GM19193 (cell line): Measurements from ENCODE around the gene RMRP.

Experiments used
- POLR2A ChIP-seq: IDR thresholded peaks from 4 replicates; pipeline ENCODE4 v1.6.1; 2011; ENCODE audit not compliant: insufficient read depth, insufficient read length; ENCODE audit errors: extremely low read depth

Gene RMRP

DNA sequence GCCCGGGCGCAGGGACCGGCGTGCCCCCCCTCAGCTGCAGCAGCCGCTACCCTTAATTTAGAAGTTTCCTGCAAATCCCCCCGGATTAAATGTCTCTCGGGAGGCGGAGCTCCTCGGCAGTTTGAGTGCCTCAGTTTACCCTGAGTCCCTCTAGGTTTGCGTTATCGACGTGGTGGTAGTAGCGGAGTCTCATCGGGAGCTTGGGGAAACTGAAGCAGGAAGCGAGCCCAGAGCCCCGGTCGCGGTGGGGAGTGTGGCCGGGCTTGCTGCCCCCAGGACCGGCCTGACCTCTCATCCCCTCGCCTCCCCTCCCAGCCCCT lies 32.4 kb upstream of the RMRP start:
- TF ChIP-seq POLR2A = no peak

DNA sequence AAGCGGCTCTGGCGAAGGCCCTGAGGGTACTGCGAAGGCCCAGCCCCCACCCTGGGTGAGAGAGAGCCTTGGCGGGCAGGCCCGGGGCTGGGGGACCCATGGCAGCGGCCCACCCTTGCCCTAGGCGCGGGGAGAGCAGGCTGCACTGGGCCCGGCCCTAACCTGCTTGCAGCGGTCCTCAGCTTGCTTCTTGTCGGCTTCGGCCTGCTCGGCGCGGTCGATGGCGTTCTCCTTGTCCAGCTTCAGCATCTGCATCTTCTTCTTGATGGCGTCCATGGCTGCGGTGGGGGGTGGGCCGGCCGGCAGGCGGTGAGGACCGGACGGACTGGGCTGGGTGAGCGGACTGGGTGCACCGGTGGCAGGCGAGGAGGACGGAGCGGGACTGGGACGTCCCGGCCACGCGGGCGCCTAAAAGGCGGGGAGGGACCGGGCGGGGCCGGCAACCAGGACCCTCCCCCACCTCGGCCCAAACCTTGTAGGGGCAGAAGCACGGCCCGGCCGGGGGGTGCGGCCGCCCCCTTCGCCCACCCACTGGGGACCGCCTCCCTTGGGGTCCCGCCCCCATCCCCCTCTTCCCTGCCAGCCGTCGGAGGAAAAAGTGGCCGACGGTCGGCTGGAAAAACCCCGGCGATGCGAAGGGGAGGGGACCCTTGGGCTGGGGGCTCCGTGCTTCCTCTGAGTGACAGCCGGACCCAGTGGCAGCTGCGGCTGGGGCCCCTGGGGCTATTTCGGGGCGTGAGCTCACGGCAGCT lies 31.9 kb upstream of the RMRP start, which contains the start of gene TPM2:
TSS of gene TPM2 (minus strand) at position 384 of the 752 bp plus-strand sequence. CDS start at position 276, 108 bp downstream.
- peak; percentile 59 for TF ChIP-seq POLR2A

DNA sequence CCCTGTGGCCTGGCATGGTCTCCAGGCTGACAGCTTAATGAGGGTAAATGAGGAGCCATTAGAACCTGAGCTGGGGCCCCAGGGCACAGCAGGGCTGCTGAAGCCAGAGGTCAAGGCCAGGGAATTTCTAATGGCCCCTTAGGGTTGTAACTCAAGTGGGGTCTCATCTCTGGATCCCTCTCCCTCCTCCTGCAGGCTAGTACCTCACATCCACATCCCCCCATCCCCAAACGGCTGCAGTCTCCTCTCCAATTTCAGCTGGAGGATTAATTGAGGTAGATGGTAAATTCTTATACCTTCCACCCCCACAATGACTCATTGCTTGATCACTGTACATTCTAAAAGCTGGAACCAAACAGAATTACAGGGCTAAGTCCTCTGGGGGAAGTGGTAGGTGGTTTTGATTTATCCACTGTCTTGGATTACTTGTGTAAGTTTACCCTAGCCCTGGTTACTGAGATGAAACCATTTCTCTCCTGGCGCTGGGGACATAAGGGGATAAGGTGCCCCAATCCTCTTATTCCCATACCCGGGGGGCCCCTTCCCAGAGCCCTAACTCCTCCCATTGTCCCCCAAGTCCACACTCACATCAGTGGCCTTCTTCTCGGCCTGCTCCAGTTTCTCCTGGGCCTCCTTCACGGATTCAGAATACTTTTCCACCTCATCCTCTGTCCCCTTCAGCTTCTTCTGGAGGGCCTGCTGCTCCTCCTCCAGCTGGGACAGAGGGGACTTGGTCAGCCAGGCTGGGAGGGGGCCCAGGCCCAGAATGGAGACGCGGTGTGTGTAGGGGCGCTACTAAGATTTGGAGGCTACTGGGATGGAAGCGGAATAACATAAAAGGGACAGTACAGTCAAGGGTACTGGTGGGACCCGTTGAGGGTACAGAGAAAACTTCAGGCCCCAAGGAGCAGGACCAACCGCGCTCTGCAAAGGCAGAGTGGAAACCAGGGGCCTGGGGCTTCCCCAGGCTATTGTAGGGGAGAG lies 31.0 kb upstream of the RMRP start:
- no peak for TF ChIP-seq POLR2A

DNA sequence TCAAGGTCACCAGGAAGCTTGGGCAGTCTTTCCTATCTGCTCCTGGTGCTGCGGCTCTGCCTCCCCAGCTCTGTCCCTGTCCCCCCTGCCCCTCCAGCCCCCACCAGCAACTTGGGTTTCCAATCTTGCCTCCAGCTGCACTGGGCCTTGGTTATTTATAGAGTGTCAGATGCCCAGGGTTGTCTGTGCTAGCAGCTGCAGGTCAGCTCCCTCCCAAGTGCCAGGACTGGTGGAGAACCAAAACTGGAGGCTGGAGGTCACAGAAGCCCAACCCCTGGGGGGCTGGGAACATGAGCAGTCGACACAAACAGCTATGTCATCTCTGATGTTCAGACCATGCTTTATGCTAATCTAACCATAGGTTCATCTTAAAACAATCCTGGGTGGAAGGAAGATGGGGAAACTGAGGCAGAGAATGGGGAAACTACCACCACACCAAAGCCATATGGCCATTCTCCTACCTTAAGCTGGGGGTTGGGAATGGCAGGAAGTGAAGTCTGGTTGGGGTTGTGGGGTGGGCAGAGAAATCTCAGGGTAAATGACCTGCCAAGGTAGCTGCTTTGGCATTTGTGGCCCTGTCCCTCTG lies 30.2 kb upstream of the RMRP start:
- TF ChIP-seq POLR2A = no peak

DNA sequence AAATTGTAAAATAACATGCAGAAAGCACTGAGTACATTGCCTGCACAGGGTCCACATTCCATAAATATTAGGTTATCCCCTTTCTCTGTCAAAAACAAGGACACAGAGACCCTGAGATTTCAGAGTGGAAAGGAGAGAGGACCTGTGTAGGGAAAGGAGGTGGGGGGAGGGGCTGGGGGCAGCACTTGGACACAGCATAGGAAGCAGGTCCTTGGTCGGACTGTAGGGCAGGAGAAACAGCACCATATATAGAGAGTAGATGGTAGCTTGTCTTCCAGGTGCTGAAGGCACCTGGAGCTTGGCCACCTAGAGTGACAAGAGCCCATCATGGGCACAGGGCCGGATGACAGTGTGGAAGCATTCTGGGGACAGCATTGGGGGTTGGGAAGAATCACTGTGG lies 29.5 kb upstream of the RMRP start:
- TF ChIP-seq POLR2A = no peak

DNA sequence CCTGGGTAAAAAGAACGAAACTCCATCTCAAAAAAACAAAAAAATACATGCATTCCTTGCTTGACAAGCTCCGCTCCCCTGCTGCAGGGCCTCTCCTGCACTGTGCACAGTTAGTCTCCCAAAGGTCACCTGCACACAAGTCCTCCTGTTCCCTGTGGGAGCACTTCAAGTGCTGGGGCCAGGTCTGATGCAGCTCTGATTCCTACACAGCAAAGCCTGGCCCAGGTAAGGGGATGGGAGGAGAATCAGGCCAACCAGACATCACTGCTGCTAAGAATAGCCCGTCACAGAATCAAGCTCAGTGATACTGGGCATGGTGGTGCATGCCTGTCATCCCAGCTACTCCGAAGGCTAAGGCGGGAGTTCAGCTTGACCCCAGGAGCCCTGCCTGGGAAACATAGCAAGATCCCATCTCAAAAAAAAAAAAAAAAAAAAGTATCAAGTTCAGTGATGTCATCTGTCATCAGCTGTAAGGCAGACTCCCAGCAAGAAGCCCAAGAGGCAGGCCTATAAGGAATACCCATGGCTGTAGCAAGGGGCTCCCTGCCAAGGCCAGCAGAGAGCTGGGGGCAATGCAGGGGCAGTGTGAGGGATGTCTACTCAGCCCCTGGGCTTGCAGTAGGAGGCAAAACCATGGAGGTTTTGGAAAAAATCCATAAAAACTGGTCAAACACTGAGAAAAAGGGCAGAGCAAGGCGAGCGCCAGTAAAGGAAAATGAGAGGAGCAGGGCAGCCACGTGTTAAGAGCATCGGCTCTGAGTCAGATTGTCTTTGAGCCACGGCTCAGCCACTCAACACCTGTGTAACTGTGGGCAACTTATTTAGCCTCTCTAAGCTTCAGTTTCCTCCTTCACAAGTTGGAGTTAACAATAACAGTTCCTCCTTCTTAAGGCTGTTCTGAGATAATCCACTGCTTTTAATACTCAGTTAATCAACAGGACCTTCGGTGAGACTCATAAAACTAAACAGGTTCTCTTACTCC lies 28.7 kb upstream of the RMRP start:
- no peak for TF ChIP-seq POLR2A

DNA sequence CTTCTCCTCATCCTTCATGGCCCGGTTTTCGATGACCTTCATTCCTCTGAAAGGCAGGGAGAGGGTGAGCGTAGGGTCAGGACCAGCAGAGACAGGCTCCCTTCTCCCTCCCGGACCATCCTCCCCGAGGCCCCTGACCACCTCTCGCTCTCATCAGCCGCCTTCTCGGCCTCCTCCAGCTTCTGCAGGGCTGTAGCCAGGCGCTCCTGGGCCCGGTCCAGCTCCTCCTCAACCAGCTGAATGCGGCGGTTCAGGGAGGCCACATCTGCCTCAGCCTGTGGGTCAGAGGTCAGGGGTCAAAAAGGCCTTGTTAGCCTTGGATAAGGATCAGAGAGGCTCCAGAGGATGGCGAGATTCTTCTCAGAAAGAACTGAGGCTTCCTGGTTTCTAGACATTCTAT lies 27.7 kb upstream of the RMRP start:
- TF ChIP-seq POLR2A = no peak

DNA sequence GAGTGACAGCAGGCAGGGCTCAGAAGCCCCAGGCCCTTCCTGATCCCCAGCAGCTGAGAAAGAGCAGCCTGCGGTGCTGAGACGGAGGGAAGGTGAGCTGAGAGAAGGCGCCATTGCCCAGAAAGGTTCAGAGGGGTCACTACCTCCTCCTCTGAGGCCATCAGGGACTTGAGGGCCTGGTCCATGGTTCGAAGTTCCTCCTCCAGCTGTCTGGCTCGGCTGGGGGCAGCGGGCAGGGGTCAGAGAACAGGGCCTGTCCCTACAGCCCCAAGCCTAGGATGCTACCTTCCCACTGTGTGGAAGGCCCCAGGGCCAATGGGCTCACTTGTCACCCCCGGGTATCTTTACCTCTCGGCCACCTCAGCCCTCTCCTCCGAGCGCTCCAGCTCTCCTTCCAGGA lies 27.1 kb upstream of the RMRP start:
- no peak for TF ChIP-seq POLR2A

DNA sequence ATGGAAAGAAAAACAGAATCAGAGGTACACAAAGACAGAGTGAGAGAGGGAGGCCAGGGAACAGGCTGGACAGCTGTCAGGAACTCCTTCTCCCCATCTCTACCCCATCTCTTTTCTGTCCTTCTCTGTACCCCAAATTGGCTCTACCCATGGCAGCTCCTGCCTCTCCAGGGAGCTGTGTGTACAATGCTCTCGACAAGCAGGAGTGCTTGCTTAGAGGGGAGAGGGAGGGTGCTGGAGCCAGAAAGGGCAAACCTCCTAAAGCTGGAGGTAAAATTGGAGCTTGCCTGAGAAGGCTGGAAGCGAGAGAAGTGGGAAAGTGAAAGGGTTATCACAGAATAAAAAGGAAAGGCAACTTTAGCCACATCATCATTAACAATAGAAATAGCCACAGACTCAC lies 25.5 kb upstream of the RMRP start:
- TF ChIP-seq POLR2A = no peak

DNA sequence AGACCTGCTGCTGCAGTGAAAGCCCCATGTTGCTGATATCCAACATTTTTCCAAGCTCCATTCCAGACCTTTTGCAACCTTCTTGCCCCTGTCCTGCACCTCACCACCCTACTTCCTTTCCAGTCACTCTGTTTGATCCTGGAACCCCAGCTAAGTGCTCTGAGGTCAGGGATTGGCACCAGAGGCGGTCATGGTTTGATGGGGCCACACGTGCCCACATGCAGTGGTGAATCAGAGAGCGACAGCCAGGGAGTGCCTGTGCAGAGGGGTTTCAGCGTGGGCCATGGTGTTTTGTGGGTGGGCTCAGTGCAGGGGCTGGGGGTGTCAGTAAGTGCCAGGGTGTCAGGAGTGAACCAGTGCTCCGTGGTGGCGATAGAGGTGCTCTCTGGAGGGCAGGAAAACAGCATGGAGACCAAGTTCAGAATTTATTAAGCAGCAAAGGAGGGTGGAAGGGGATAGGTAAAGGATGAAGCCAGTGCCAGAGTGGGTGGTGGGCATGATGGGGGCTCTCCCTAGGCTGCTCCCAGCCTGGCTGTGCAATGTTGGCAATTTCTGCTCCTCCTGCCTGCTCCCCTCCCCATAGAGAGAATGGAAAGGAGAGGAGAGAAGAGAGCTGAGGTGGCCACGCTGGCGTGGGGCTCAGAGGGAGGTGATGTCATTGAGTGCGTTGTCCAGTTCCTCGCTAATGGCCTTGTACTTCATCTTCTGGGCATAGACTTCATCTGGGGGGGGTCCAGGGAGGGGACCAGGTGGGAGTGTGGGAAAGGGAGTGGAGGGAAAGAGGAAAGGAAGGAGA lies 24.9 kb upstream of the RMRP start:
- no peak for TF ChIP-seq POLR2A

DNA sequence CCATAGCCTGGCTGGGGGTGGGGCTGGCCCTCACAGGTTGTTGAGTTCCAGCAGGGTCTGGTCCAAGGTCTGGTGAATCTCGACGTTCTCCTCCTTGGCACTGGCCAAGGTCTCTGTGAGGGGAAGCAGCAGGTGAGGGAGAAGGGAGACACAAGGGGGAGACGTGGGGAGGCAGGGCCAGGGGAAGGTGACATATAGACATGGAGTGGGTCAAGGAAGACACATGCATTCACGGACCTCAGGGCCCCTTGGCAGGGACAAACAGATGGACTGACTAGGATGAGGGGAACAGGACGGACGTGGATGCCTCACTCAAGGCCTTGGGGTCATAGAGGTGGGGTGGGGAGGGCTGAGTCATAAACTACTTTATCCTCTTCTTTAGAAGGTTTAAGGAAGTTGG lies 24.2 kb upstream of the RMRP start:
- TF ChIP-seq POLR2A = no peak

DNA sequence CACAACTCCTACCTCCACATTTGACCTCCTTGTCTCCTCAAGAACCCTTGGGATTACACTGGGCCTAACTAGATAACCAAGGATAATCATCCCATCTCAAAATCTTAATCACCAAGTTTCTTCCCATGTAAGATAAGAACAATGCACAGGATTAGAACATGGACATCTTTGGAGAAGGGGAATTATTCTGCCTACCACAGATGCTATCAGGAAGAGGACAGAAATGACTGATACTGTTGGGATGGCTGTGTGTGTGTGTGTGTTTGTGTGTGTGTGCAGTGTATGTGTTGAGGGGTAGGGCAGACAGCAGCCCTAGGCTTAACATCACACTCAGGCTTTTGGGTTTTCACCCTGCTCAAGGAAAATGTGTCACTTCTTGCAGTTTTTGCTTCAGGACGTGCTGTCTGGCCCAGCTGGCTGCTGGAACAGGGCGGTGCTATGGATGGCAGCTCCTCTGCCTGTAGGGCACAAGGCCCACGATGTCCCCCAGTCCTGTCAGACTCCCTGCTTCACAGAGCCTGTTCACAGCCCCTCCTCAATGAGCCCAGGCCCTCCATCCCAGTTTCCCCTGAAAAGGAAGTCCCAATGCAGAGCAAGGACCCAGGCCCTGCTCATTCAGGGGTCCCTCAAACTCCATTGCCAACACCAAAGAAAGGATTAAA lies 23.7 kb upstream of the RMRP start:
- TF ChIP-seq POLR2A = no peak
